GM23248 (cell line): Measurements from ENCODE around the gene MGAT5.

Experiments used
- EZH2 ChIP-seq: fragments of 200-600 bp; sonication (generic); IDR thresholded peaks from 2 replicates; pipeline ENCODE4 v1.6.1; 2018; ENCODE audit warnings: antibody characterized with exemption, mild to moderate bottlenecking; ENCODE audit not compliant: insufficient read depth, poor library complexity, severe bottlenecking
- EZH2phosphoT487 ChIP-seq: fragments of 200-600 bp; sonication (generic); IDR thresholded peaks from 2 replicates; pipeline ENCODE4 v1.6.1; 2018; ENCODE audit warnings: antibody characterized with exemption, moderate library complexity, mild to moderate bottlenecking, low read depth; ENCODE audit not compliant: insufficient read depth

DNA sequence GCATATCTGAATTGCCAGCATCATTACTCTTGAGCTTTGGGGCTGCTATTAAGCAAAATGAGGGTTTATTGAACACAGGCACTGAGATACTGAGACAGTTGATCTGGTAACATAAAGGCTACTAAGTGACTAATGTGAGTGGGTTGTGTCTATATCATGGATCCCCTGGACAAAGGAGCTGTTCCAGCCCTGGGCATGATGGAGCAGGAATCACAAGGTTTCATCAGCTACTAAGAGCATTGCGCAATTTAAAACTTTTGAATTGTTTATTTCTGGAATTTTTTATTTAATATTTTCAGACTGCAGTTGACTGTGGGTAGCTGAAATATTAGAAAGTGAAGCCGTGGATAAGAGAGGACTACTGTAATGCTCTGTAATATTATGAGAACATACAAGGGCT lies 73.5 kb downstream of the MGAT5 start:
- TF ChIP-seq EZH2 (no peak), EZH2phosphoT487 (no peak)
